ENCODE data around the gene HJURP.

HJURP gene

GRCh38 chr2:233816334-233816733 is 38.0 kb downstream of the HJURP start:
- no peak for TF ChIP-seq CTCF (conservative IDR thresholded peaks at IDR 0.05; ENCODE audit: control insufficient read depth, insufficient read depth, low read depth, low read length)
- DNase-seq (ENCODE audit: low read depth): no peak

GRCh38 chr2:233815861-233816260 is 38.5 kb downstream of the HJURP start:
- no peak overlapping the region for H3K4me3 ChIP-seq (ENCODE audit: control insufficient read depth, low read depth, low read length)
- no peak for DNase-seq (ENCODE audit: low read depth)
- no peak for TF ChIP-seq CTCF (conservative IDR thresholded peaks at IDR 0.05; ENCODE audit: control insufficient read depth, insufficient read depth, low read depth, low read length)

More at GRCh38 chr2:233816334-233816733, 38.0 kb downstream of the HJURP start:
- H3K4me3 ChIP-seq (ENCODE audit: control insufficient read depth, low read depth, low read length): no peak overlapping the region

- TF ChIP-seq CTCF (conservative IDR thresholded peaks at IDR 0.05; ENCODE audit: control insufficient read depth, insufficient read depth, low read depth, low read length): no peak
- peak; percentile 20 for DNase-seq (ENCODE audit: low read depth)
- H3K4me3 ChIP-seq (ENCODE audit: control insufficient read depth, low read depth, low read length): no peak overlapping the region
Observed at GRCh38 chr2:233814056-233814835, 40.1 kb downstream of the HJURP start.

GRCh38 chr2:233813236-233814055 is 40.9 kb downstream of the HJURP start:
- TF ChIP-seq CTCF (conservative IDR thresholded peaks at IDR 0.05; ENCODE audit: control insufficient read depth, insufficient read depth, low read depth, low read length): no peak
- no peak overlapping the region for H3K4me3 ChIP-seq (ENCODE audit: control insufficient read depth, low read depth, low read length)
- no peak for DNase-seq (ENCODE audit: low read depth)

GRCh38 chr2:233811732-233812131 is 42.6 kb downstream of the HJURP start:
- no peak for TF ChIP-seq CTCF (conservative IDR thresholded peaks at IDR 0.05; ENCODE audit: control insufficient read depth, insufficient read depth, low read depth, low read length)
- no peak for DNase-seq (ENCODE audit: low read depth)
- no peak overlapping the region for H3K4me3 ChIP-seq (ENCODE audit: control insufficient read depth, low read depth, low read length)

GRCh38 chr2:233811087-233811486 is 43.2 kb downstream of the HJURP start:
- H3K4me3 ChIP-seq (ENCODE audit: control insufficient read depth, low read depth, low read length): no peak overlapping the region
- TF ChIP-seq CTCF (conservative IDR thresholded peaks at IDR 0.05; ENCODE audit: control insufficient read depth, insufficient read depth, low read depth, low read length): no peak
- DNase-seq (ENCODE audit: low read depth): no peak
